HG03108 (cell line): ENCODE data around the gene GNAS-AS1.

Experiments used
- ATAC-seq: cut with Tn5 transposase; IDR thresholded peaks from one replicate; pipeline ENCODE4 v1.9.1; 2021; ENCODE audit warnings: moderate library complexity; ENCODE audit not compliant: unreplicated experiment

GNAS-AS1 gene

DNA sequence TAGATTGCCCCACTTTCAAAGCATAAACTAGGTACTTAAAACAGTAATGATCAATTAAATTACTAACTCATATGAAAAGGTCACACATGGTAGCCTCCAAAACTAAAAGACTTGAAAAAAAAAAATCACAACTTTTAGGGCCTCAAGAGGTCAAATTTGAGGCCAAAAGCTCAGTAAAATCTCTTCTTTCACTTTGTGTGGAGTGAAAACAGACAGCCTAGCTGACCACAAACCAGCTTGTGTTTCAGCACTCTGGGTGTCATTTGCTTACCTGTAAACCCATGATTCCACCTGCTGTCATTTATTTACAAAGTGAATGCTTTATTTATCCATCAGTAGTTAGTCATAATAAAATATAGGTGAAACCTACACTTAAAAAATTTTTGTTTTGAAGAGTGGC, 35.8 kb upstream of the GNAS-AS1 start:
- ATAC-seq = no peak

GRCh38 chr20:58884966-58885365, 34.3 kb upstream of the GNAS-AS1 start:
- no peak for ATAC-seq

GRCh38 chr20:58883241-58883691, 32.6 kb upstream of the GNAS-AS1 start:
- ATAC-seq = no peak

GRCh38 chr20:58882704-58883089, 32.0 kb upstream of the GNAS-AS1 start:
- ATAC-seq = no peak

- ATAC-seq = no peak
These were observed 30.5 kb upstream of the GNAS-AS1 start for GRCh38 chr20:58880994-58881752.

DNA sequence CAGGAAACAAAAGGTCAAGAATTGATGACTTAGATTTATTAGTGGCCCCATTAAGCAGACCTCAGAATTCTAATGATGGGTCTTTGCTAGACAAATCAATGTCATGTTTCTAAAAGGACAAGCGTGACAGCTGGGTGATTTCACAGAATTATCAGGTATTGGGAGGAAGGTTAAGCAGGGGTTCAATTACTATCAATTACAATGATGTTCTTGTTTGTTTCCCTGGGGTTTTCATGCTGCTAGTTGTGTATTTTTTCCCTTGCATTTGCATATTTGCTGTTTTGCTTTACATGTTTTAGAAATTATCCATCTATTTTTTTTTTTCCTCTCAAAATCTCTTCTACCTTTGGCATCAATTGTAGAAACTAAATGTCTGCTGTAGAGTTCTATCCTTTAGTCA, 29.7 kb upstream of the GNAS-AS1 start:
- no peak for ATAC-seq

GRCh38 chr20:58878399-58878798, 27.7 kb upstream of the GNAS-AS1 start:
- no peak for ATAC-seq

- ATAC-seq = no peak
These were observed 27.3 kb upstream of the GNAS-AS1 start for GRCh38 chr20:58877976-58878360.

- ATAC-seq = no peak
These were observed 26.6 kb upstream of the GNAS-AS1 start for GRCh38 chr20:58877050-58877975.

DNA sequence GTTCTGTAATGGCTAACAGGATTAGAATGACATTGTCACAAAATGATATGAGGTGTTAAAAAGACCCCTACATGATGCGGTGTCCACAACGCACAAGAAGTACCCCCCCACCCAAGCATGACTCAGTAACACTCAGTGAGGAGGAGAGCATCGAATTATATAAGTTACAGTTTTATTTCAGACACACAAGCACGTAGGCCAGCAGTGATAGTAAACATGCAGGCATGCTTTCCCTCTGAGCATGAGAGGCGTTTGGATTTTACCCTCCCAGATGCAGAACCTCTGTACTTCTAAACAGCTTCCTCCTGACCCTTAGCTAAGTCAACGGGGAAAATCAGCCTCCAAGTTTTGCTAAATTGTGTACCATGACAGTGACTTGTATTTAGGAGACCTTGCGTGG, 25.7 kb upstream of the GNAS-AS1 start:
- ATAC-seq = no peak

- no peak for ATAC-seq
These were observed 24.9 kb upstream of the GNAS-AS1 start for GRCh38 chr20:58875541-58876134.

DNA sequence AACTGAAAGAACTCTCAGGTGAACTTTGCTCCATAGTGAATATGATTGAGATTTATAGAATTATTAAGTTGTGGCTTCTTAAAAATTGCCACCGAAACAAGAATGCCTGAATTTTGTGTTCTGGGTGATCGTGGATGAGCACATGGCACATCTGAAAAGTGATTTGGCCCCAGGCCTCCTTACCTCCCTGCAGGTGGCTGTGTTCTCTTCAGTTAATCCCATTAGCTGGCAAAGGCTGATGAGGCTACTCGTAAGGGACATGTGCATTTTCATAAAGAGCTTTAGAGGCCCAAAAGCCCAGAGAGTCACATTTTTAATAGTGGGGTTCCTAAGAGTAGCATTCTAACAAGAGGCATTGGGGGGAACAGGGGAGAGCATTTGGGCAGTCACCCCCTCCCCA, 24.4 kb upstream of the GNAS-AS1 start:
- no peak for ATAC-seq

DNA sequence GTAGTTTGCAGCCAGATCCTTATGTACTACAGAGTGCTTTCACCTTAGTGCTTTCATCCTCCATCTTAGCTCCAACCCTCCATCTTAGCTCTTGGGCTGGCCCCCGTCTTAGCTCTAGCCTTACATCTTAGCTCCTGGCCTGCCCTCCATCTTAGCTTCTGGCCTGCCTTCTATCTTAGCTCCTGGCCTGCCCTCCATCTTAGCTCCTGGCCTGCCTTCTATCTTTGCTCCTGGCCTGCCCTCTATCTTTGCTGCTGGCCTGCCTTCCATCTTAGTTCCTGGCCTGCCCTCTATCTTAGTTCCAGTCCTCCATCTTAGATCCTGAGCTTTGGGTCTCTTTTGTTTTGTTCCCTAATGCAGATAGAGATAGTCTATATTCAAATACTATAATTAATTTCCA, 23.8 kb upstream of the GNAS-AS1 start:
- ATAC-seq = no peak

DNA sequence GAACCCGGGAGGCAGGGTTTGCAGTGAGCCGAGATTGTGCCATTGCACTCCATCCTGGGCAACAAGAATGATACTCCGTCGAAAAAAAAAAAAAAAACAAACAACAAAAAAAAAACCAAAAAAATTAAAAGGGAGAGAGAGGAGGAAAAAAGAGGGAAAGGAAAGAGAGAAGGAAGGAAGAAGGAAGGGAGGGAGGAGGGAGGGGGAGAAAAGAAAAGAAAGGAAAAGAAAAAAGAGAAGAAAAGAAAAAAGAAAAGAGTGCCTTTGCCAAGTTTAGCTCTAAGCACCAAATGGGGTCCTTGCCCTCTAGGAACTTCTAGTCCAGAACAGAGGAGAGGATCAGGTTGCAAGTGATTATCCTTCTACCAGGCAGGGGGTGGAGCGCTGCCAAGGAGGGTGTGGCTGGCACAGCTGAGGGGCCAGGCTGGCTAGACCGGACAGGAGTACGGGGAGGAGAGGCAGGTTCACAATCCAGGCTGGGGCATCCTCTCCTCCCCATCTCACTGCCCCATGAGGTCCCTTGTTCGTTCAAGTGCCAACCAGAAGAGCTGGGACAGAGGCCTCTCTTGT, 20.9 kb upstream of the GNAS-AS1 start:
- ATAC-seq = no peak

DNA sequence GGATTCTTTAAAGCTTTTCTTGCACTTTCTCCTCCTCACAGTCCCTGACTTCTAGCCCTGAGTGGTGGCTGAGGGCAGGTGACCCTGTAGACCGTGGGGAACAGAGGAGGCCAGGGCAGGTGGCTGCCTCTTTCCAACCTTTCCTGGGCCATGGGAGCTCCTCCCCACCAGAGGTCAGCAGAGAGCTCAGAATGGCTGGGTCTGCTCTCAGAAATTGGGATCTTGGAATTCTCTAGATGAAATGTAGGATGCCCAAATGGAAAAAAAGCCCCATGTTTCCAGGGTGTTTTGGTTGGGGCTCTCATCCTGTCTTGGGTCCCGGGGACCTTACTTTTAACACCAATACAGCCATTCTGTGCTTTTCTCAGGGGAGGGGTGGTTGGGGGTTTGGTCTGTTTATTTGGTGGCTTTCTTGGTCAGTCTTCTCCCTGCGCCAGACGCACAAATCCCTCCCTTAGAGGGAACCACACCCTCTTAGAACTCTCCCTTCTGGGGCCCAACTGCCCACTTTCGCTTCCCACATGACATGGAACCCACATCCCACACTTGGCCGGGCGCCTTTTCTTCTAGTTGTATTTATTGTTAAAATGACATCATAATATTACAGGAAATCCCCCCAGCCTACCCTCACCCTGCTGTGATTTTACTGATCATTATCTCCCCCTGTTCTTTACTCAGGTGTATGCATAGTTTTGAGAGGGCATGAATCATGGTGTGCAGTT, 19.8 kb upstream of the GNAS-AS1 start:
- ATAC-seq = no peak

- ATAC-seq = no peak
These were observed 19.0 kb upstream of the GNAS-AS1 start for GRCh38 chr20:58869662-58870227.

GRCh38 chr20:58868795-58869194, 18.1 kb upstream of the GNAS-AS1 start:
- ATAC-seq = no peak

GRCh38 chr20:58867211-58867610, 16.5 kb upstream of the GNAS-AS1 start:
- ATAC-seq = no peak

DNA sequence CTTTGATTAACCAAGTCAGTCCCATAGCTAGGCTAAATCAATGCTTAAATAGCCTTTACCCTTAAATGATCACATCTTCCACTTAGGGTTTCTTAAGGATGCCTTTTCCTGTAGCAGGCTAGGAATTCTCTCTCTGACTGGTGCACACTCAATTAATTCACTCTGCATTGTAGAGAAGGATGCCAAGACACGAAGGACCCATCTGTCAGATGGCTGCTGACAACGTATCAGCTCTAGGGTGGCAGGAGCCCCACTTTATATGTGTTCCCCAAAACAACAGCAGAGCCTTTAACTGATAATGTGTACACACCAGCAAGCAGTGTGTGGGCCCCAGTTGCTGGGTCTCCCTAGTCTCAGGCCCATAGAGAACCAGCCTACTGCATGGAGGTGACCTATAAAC, 15.1 kb upstream of the GNAS-AS1 start:
- ATAC-seq = no peak

GRCh38 chr20:58864346-58864745, 13.6 kb upstream of the GNAS-AS1 start:
- no peak for ATAC-seq
